SK-N-SH treated with all-trans-retinoic acid at 6 μM for 48 hours (cell line): Measurements from ENCODE around the gene KLHL40.

Experiments used
- ESRRG ChIP-seq: fragments of 250-450 bp; sonication (Bioruptor Pico); IDR thresholded peaks from 2 replicates; pipeline ENCODE4 v1.6.1; 2021; ENCODE audit warnings: mild to moderate bottlenecking
- PATZ1 ChIP-seq: fragments of 250-450 bp; sonication (Bioruptor Pico); IDR thresholded peaks from 2 replicates; pipeline ENCODE4 v1.8.0; 2020; ENCODE audit warnings: mild to moderate bottlenecking, moderate library complexity, borderline replicate concordance
- POU6F1 ChIP-seq: fragments of 250-450 bp; sonication (Bioruptor Pico); IDR thresholded peaks from 2 replicates; pipeline ENCODE4 v1.8.0; 2021; ENCODE audit warnings: low read depth, mild to moderate bottlenecking, moderate library complexity, borderline replicate concordance
- RARB ChIP-seq: fragments of 250-450 bp; sonication (Bioruptor Pico); IDR thresholded peaks from 2 replicates; pipeline ENCODE4 v1.8.0; 2021; ENCODE audit warnings: mild to moderate bottlenecking, moderate library complexity
- TSHZ2 ChIP-seq: fragments of 250-450 bp; sonication (Bioruptor Pico); IDR thresholded peaks from 2 replicates; pipeline ENCODE4 v1.5.0; 2020; ENCODE audit warnings: mild to moderate bottlenecking, moderate library complexity

GRCh38 chr3:42682301-42683070 is 2.9 kb upstream of the KLHL40 start:
- TF ChIP-seq PATZ1 (CRISPR knock-in tag) = no peak
- TF ChIP-seq TSHZ2 (CRISPR knock-in tag) = no peak
- TF ChIP-seq RARB = no peak
- no peak for TF ChIP-seq POU6F1 (CRISPR knock-in tag)
- TF ChIP-seq ESRRG (CRISPR knock-in tag) = no peak
